HuH-7 (cell line): ENCODE measurements around the gene OGDH.

Experiments used
- DNase-seq: peaks from one replicate; pipeline ENCODE4 v3.0.0; 2011; ENCODE audit warnings: low spot score

Gene OGDH

DNA sequence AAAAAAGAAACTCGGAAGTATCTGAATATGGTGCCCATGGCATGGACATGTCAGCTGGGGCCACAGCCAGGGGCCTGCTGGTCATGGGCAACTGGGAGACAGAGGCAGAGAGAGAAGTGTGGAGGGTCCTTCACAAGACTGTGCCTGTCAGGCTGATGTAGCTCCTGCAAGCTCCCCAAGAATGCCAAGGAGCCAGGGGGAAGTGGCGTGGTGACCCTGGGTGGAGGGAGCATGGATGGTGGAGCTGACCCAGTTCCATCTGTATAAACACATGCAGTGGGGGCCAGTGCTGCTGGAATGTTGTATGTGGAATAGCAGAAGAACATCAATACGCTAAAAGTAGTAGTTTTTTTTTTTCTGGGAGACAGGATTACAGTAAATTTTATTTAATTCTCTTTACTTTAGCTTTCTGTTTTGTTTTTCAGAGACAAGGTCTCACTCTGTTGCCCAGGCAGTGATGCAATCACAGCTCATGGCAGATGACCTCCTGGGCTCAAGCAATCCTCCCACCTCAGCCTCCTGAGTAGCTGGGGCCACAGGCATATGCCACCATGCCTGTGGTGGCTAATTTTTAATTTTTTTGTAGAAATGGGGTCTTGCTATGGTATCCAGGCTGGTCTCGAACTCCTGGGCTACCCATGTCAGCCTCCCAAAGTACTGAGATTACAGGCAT is 131.8 kb downstream of the OGDH start:
- no peak for DNase-seq

DNA sequence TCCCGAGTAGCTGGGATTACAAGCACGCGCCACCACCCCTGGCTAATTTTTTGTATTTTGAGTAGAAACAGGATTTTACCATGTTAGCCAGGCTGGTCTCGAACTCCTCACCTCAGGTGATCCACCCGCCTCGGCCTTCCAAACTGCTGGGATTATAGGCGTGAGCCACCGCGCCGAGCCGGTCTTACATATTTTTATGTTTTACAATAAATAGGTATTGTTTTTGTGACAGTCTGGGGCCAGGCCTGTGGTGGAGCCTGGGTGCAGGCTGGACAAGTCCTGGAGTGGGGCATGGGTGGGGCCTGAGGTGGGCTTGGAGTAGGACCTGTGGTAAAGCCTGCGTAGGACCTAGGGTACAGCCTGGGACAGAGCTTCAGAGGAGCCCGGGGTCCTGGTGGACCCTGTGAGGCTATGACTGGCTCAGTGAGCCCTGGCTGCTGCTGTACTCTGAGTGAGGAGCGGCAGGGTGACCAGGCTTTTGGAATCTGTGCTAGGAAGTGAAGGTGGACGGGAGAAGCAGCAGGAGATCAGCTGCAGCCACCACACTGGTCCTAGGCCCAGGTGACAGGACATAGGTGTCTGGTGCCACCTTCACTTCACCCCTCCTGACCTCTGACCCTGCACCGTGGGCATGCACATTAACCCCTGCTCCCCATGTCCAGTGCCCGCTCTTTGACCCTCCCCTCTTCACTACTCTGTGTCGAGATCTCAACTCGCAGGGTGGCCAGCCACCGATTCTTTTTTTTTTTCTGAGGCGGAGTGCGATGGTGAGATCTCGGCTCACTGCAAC is 132.6 kb downstream of the OGDH start:
- DNase-seq = no peak

GRCh38 chr7:44740055-44740454 is 133.6 kb downstream of the OGDH start:
- DNase-seq = no peak

DNA sequence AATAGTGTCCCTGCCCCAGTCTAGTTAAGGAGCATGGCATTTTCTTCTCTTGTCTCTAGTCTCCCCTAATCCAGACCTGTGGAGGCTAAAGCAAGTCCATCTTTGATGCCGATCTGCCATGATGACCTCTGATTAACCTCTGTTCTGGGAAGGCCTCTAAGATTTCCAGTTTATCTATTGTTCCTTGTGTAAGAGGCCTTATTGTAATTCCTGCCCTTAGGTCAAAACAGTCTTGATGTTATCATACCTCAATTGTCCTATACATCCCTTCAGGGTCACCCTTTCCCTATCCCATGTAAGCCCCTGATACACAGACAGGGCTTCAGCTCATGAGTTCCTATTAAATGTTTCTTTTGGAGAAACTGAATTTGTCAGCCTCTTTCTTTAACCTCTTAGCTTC is 137.3 kb downstream of the OGDH start:
- DNase-seq = no peak

DNA sequence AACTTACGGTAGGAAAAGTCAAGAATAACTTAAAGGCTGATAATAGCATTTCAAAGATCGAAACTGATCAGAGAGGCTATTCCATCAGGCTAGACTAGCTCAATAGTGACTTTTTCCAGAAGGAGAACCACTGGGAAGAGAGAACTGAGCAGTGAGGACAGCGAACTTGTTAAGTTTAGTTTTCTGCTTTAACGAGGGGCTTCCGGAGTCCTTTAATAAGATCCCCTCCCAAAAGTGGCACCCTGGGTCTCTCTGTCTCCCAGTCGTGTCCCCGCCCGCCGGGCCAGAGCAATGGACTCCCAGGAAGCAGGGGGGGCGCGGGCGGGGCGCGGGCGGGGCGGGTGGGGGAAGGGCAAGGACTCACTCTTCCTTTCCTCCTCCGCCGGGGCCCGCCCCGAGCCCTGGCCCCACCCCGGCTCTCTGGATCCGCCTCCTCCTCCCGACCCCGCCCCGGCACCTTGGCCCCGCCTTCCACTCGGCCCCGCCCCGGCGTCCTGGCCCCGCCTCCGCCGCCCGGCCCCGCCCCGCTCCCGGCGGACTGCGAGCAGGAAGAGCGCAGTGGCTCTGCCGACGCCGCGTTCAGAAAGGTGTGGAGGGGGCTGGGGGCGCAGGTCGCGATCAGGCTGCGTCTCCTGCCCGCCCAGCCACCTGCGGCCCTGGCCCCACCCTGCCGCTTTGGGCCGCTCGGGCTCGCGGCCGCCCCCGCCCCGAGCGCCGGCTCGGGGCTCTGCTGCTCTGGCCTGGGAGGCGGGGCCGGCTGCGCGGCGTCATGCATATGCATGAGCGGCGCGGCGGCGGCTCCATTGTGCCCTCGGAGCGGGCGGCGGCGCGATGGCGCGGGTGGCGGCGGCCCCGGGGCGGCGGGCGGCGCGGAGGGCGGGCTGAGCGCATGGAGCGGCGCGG is 141.9 kb downstream of the OGDH start, which contains the start of gene ZMIZ2:
ZMIZ2 (plus strand) TSS at position 803 of the 903 bp plus-strand sequence. CDS start 7,403 bp downstream, outside the sequence.
- peak; percentile 90 for DNase-seq

DNA sequence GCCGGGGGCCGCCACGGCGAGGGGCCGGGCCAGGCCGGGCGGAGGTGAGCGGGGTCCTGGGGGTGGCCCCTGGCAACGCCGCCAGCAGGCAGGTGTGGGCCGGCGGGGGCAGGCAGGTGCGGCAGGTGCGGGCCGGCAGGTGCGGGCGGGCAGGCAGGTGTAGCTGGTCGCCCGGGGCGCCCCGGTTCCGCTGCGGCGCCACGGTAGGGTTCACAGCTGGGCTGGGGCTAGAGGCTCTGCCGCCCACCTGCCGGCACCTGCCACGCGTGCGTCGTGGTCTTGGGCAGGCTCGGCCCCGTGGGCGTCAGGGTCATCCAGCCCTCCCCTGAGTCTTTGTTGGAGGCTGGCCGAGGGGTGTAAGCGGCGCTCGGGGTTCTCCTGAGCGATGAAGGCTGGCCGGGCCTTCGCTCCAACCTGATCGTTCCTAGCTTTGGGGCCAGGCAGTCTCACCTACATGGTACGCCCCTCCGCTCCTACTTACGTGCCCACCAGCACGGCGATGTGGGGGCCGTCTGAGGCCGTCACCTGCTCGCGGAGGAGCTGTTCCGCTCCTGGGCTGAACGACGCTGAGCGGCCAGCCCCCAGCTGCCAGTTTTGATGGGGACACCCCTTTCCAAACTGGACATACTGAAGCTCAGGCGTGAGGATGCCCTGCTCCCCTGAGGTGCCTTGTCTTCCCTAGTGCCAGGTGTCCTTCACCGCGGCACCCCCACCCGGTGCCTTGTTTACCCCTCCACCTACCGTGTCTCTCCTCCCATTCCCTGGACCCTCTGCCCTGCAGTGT is 142.7 kb downstream of the OGDH start:
- no peak for DNase-seq

GRCh38 chr7:44749992-44750391 is 143.6 kb downstream of the OGDH start:
- no peak for DNase-seq

DNA sequence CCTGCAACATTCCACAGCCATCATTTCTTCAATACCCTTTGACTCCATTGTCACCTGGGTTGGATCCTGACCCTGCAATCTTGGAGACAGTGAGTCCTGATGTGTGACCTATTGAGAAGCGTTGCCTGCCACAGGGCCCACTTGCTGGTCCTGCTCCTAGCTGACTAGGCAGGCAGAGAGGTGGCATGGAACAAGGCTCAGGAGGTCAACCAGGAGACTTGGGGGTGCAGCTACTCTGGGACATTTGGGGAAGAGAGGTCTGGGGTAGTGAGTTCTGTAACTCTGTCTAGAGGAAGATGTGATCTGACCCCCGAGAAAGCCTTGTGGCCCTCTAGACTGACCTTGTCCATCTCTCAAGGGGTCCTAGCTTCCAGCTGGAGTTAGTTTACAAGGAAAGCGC is 144.0 kb downstream of the OGDH start:
- DNase-seq = no peak

DNA sequence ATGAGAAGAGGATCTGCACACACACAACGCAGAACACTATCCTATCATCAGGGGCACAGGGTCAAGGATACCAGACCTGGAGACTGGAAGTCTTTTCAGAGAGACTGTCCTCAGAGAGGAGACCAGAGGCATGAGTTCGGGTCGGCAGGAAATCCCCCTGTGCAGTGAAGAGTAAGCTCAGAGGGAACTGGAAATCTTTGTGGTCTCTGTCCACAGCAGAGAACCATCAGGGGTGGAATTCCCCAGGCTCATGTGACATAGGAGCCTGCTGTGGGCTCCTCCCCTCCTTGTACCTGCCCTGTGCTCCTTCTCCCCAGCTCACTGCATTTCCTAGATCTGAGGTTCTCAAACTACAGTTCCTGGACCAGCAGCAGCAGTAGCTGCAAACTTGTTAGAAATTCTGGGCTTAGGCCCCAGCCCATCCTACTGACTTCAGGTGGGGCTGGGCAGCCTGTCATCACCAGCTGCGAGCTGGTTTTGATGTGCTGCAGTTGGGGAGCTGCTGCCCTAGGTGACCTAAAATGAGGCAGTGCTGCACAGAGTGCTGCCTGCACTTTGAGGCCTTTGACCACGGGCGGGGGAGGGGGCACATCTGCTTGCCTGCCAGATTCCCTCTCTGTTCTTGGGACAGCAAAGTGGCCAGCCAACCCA is 144.6 kb downstream of the OGDH start:
- no peak for DNase-seq

GRCh38 chr7:44752822-44753221 is 146.4 kb downstream of the OGDH start:
- no peak for DNase-seq

GRCh38 chr7:44754802-44755697 is 148.6 kb downstream of the OGDH start:
- DNase-seq = no peak

DNA sequence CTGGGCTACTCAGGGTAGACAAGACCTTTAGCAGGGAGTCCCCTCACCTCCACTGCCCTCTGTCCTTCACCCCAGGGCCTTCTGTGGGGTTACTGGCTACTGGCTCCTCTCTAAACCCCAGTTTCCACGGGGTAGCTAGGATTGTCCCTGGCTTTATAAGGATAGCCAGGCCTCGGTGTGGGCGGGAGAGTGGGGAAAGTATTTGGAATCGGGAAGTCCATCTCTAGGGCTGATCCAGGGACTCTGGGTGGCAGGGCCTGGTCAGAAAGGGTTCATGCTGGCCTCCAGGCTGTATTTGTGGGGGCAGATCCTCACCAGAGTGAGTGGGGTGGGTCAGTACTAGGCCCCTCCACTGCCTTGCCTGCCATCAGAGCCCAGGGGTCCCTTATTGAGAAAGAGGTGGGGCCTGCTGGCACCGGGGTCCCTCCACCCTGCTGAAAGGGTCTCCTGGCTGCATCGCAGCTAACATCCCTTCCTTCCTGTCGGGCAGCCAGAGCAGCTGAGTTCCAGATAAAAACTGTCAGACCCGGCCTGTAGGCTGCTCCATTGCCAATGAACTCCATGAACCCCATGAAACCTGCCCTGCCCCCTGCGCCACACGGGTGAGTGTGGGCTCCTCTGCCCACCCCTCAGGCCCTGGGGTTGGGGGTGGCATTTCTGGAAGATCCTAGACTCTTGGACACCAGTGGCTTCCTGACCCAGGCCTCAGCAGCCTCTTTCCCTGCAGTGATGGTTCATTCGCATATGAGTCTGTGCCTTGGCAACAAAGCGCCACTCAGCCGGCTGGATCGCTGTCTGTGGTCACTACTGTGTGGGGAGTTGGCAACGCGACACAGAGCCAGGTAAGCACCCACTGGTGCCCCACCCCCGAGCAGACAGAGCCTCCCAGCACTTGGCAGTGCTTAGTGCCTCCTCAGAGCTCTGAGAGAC is 149.5 kb downstream of the OGDH start:
- DNase-seq = no peak

- no peak for DNase-seq
These were observed 150.5 kb downstream of the OGDH start for GRCh38 chr7:44756904-44757303.

- DNase-seq = no peak
These were observed 150.9 kb downstream of the OGDH start for GRCh38 chr7:44757311-44757710.

DNA sequence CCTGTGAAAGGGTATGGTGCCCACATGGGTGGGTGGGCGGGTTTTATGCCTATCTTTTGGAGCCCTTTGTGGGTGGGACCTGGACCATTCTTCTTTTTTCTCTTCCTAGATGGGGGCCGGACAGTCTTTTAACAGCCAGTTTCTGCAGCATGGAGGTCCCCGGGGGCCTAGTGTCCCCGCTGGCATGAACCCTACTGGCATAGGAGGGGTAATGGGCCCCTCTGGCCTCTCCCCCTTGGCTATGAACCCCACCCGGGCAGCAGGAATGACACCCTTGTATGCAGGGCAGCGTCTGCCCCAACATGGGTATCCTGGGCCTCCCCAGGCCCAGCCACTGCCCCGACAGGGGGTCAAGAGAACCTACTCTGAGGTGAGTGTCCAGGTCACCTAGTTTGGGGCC is 151.3 kb downstream of the OGDH start:
- no peak for DNase-seq
